Measurements from ENCODE around the gene FECH. TPM values are rescaled to one million over a fixed set of nuclear protein-coding genes. Genes with fewer than 3 reads are reported as not detected.

The FECH gene
- total and polyA plus RNA-seq, 9 of the 15 experiments (the other 6 are each of a cell fraction or from before 2014, with no cell fraction given), result 19.8 to 170 (median 56.8) TPM

DNA sequence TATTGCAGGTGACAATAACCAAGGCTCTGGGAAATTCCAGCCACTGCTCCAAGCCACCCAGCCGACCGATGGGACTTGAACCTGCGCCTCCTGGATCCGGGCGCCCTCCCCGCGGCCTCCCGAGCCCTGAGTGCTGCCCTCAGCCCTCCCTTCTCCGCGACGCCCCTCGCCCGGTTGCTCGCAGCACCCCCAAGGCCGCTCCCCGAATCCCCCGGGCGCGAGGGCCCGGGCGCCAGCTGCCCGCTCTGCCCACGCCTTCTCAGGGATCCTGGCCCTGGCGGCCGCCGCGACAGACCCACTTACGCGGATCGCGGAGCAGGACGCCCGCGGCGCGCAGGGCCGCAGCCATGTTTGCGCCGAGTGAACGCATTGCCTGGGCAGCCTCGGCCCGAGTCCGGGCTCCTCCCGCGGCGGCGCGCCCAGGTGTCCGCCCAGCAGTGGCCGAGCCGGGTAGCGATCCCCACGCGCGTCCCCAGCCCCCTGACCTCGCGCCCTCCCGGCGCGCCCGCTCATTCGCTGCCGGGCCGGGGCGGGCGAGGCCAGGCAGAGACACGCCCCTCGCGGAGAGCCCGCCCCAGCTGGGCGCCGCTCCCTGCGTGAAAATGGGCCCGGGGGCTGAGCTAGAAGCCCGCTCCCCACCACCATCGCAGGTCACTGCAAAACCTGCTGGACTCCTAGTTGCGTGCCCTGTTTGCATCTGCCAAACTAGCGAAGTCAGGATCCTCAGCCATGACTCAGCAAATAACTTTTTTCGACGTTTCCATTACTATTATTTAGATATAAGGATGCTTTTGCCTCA lies at the start of gene FECH (continued):
- TF ChIP-seq ATF3 (IDR thresholded peaks at IDR 0.05) (no peak), ATF3 (CRISPR knock-in tag; conservative IDR thresholded peaks at IDR 0.05) (no peak), PTTG1 (tag; IDR thresholded peaks at IDR 0.05; ENCODE audit: low read depth) (no peak), NFIX (CRISPR knock-in tag; IDR thresholded peaks at IDR 0.05; ENCODE audit: low read depth) (no peak), SMAD2 (IDR thresholded peaks at IDR 0.05; ENCODE audit: low read depth, low read length) (no peak), RFX5 (IDR thresholded peaks at IDR 0.05; ENCODE audit: low read depth, low read length) (no peak), SUPT5H (IDR thresholded peaks at IDR 0.05) (peak; percentile 50), TGIF2 (CRISPR knock-in tag; IDR thresholded peaks at IDR 0.05) (no peak), ZNF668 (CRISPR knock-in tag; IDR thresholded peaks at IDR 0.05) (no peak), ZNF431 (CRISPR knock-in tag; IDR thresholded peaks at IDR 0.05) (no peak), E2F6 (IDR thresholded peaks at IDR 0.05; ENCODE audit: borderline replicate concordance in 1 of 2, extremely low read depth in 1 of 2, insufficient read depth in 1 of 2, insufficient read length in 1 of 2, low read depth in 1 of 2, low read length in 1 of 2, poor library complexity in 1 of 2, severe bottlenecking in 1 of 2) (peak in 1 of 2 experiments; percentile 64), ZBTB12 (CRISPR knock-in tag; IDR thresholded peaks at IDR 0.05) (no peak), IRF2 (CRISPR knock-in tag; IDR thresholded peaks at IDR 0.05) (no peak), RNF219 (CRISPR knock-in tag; IDR thresholded peaks at IDR 0.05) (no peak)
- TF ChIP-seq, protein P1, sequence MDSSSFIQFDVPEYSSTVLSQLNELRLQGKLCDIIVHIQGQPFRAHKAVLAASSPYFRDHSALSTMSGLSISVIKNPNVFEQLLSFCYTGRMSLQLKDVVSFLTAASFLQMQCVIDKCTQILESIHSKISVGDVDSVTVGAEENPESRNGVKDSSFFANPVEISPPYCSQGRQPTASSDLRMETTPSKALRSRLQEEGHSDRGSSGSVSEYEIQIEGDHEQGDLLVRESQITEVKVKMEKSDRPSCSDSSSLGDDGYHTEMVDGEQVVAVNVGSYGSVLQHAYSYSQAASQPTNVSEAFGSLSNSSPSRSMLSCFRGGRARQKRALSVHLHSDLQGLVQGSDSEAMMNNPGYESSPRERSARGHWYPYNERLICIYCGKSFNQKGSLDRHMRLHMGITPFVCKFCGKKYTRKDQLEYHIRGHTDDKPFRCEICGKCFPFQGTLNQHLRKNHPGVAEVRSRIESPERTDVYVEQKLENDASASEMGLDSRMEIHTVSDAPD (CRISPR knock-in tag; IDR thresholded peaks at IDR 0.05), result no peak
- TF ChIP-seq, protein P2, sequence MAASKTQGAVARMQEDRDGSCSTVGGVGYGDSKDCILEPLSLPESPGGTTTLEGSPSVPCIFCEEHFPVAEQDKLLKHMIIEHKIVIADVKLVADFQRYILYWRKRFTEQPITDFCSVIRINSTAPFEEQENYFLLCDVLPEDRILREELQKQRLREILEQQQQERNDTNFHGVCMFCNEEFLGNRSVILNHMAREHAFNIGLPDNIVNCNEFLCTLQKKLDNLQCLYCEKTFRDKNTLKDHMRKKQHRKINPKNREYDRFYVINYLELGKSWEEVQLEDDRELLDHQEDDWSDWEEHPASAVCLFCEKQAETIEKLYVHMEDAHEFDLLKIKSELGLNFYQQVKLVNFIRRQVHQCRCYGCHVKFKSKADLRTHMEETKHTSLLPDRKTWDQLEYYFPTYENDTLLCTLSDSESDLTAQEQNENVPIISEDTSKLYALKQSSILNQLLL (CRISPR knock-in tag; IDR thresholded peaks at IDR 0.05; ENCODE audit: borderline replicate concordance), result no peak
- TF ChIP-seq, protein P3, sequence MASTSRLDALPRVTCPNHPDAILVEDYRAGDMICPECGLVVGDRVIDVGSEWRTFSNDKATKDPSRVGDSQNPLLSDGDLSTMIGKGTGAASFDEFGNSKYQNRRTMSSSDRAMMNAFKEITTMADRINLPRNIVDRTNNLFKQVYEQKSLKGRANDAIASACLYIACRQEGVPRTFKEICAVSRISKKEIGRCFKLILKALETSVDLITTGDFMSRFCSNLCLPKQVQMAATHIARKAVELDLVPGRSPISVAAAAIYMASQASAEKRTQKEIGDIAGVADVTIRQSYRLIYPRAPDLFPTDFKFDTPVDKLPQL (IDR thresholded peaks at IDR 0.05; ENCODE audit: extremely low read depth, insufficient read length), result no peak
